Vagina (tissue), 2 donors: ENCODE data around the gene ARAP1.

ENCODE experiments used
- CTCF ChIP-seq, 3 experiments: fragments of 450-650 bp in 2 of 3; fragments of 200-600 bp in 1 of 3; sonication (generic) in 1 of 3; IDR thresholded peaks; one replicate each; pipeline ENCODE4 v1.5.1; 2017 to 2019; ENCODE audit warnings: antibody characterized with exemption in 3 of 3, mild to moderate bottlenecking in 2 of 3, moderate library complexity in 2 of 3
- POLR2A ChIP-seq, 2 donors: fragments of 450-650 bp; IDR thresholded peaks; one replicate each; pipeline ENCODE4 v1.6.1; 2017; ENCODE audit warnings: antibody characterized with exemption in 2 of 2, mild to moderate bottlenecking in 2 of 2, moderate library complexity in 2 of 2
- POLR2AphosphoS5 ChIP-seq, 2 donors: sonication (generic); formaldehyde crosslinking; IDR thresholded peaks; one replicate each; pipeline ENCODE4 v1.9.0; 2017; ENCODE audit warnings: antibody characterized with exemption in 2 of 2, mild to moderate bottlenecking in 2 of 2, low read depth in 1 of 2; ENCODE audit not compliant: insufficient read depth in 1 of 2

- TF ChIP-seq CTCF (IDR thresholded peaks at IDR 0.05) = no peak
- TF ChIP-seq POLR2AphosphoS5 (IDR thresholded peaks at IDR 0.05; ENCODE audit: insufficient read depth in 1 of 2, low read depth in 1 of 2) = no peak
- TF ChIP-seq POLR2A (IDR thresholded peaks at IDR 0.05) = no peak
Measured at GRCh38 chr11:72750556-72751115, 1.6 kb downstream of the ARAP1 start.
